Prostate gland (tissue), 2 donors: ENCODE data around the gene SLC25A29. TPM values are rescaled to one million over a fixed set of nuclear protein-coding genes. Genes with fewer than 3 reads are reported as not detected.

ENCODE experiments used
- DNase-seq: peaks from one replicate; pipeline ENCODE4 v3.0.0-alpha.2; 2019; ENCODE audit warnings: low spot score
- H3K27ac ChIP-seq, 2 donors: fragments of 200-600 bp; sonication (generic); 2 replicates each; pipeline ENCODE4 v1.5.1; 2017 to 2019
- H3K27me3 ChIP-seq: fragments of 200-600 bp; sonication (generic); replicated peaks from 2 replicates; pipeline ENCODE4 v1.5.1; 2019; ENCODE audit not compliant: insufficient read depth
- H3K36me3 ChIP-seq, 2 donors: fragments of 200-600 bp; sonication (generic); 1 replicate in 1 of 2; 2 replicates in 1 of 2; pipeline versions ENCODE4 v1.5.1 to v1.8.1; 2017 to 2019
- H3K4me1 ChIP-seq: fragments of 200-600 bp; sonication (generic); replicated peaks from 2 replicates; pipeline ENCODE4 v1.5.1; 2019
- H3K4me3 ChIP-seq, 2 donors: fragments of 200-600 bp; sonication (generic); 2 replicates each; pipeline ENCODE4 v1.5.1; 2017 to 2019
- H3K9me3 ChIP-seq: fragments of 200-600 bp; sonication (generic); 2 replicates; pipeline ENCODE4 v1.5.1; 2017
- CTCF ChIP-seq, 4 experiments: fragments of 200-600 bp in 2 of 4; fragments of 450-650 bp in 2 of 4; sonication (generic) in 2 of 4; IDR thresholded peaks; 1 replicate in 3 of 4; 2 replicates in 1 of 4; pipeline ENCODE4 v1.5.1; 2016 to 2019; ENCODE audit warnings: antibody characterized with exemption in 4 of 4, mild to moderate bottlenecking in 2 of 4, moderate library complexity in 2 of 4
- POLR2A ChIP-seq: fragments of 450-650 bp; IDR thresholded peaks from one replicate; pipeline ENCODE4 v1.6.1; 2016; ENCODE audit warnings: antibody characterized with exemption, mild to moderate bottlenecking
- POLR2AphosphoS5 ChIP-seq: sonication (generic); formaldehyde crosslinking; IDR thresholded peaks from one replicate; pipeline ENCODE4 v1.6.1; 2017; ENCODE audit warnings: antibody characterized with exemption
- WGBS: methylation state at CpG from one replicate; pipeline ENCODE4 v1.1.5; 2018; 5-methylcytosine and 5-hydroxymethylcytosine counted together
- intact Hi-C: fragments of 100-400 bp; cut with DNase I; formaldehyde crosslinking; loops from one replicate; pipeline ENCODE4 v1.14.2; 2022
- total RNA-seq, 2 donors: library from RNA; depleted of rRNA; stranded (reverse); fragments of >200 nt; gene quantifications; one replicate each; pipeline ENCODE4 v1.1.0, GENCODE V29; 2016

The SLC25A29 gene
- total RNA-seq, 2 donors from 2014 or later: 147 to 169 TPM

- Histone ChIP-seq H3K27ac (peak overlapping the region; percentile 68 to 76), H3K9me3 (no peaks in the 10 kb centered on the region), H3K36me3 (peaks cover 0 to 4% of the 10 kb centered on the region in 2 donors), H3K4me3 (no peak overlapping the region), H3K4me1 (peaks cover 12% of the 10 kb centered on the region), H3K27me3 (no peaks in the 10 kb centered on the region)
- intact Hi-C loops: no loop called here
- DNase-seq: no peak
- TF ChIP-seq POLR2A (no peak), CTCF (IDR thresholded peaks at IDR 0.05) (no peak), POLR2AphosphoS5 (no peak)
- 74% methylated on average over 9 of the region's 9 CpGs for WGBS
Measured at GRCh38 chr14:100296106-100296651, 10.1 kb downstream of the SLC25A29 start.

GRCh38 chr14:100295376-100296105 is 10.7 kb downstream of the SLC25A29 start:
- peaks cover 0 to 4% of the 10 kb centered on the region in 2 donors for H3K36me3 ChIP-seq
- WGBS: 95% methylated on average over 16 of the region's 16 CpGs
- intact Hi-C loops: no loop called here
- no peak for TF ChIP-seq POLR2A
- TF ChIP-seq POLR2AphosphoS5: no peak
- no peak for TF ChIP-seq CTCF (IDR thresholded peaks at IDR 0.05)
- DNase-seq: no peak
- peaks cover 12% of the 10 kb centered on the region for H3K4me1 ChIP-seq
- H3K27me3 ChIP-seq: no peaks in the 10 kb centered on the region
- no peaks in the 10 kb centered on the region for H3K9me3 ChIP-seq
- H3K4me3 ChIP-seq: no peak overlapping the region
- no peak overlapping the region for H3K27ac ChIP-seq

- WGBS: 86% methylated on average over 2 of the region's 2 CpGs
- TF ChIP-seq CTCF (IDR thresholded peaks at IDR 0.05) (no peak), POLR2AphosphoS5 (no peak), POLR2A (no peak)
- H3K4me3 ChIP-seq: no peak overlapping the region
- H3K27ac ChIP-seq: no peak overlapping the region
- peaks cover 0 to 4% of the 10 kb centered on the region in 2 donors for H3K36me3 ChIP-seq
- DNase-seq: no peak
- H3K27me3 ChIP-seq: no peaks in the 10 kb centered on the region
- no peaks in the 10 kb centered on the region for H3K9me3 ChIP-seq
- peaks cover 12% of the 10 kb centered on the region for H3K4me1 ChIP-seq
- intact Hi-C loops: no loop called here
Measured at GRCh38 chr14:100294963-100295330, 11.3 kb downstream of the SLC25A29 start.

- Histone ChIP-seq H3K27me3 (no peaks in the 10 kb centered on the region), H3K27ac (no peak overlapping the region), H3K36me3 (peaks cover 0 to 4% of the 10 kb centered on the region in 2 donors), H3K4me3 (no peak overlapping the region), H3K9me3 (no peaks in the 10 kb centered on the region), H3K4me1 (peaks cover 12% of the 10 kb centered on the region)
- intact Hi-C loops: no loop called here
- WGBS: 76% methylated on average over 12 of the region's 12 CpGs
- no peak for DNase-seq
- TF ChIP-seq POLR2A: no peak
- no peak for TF ChIP-seq POLR2AphosphoS5
- no peak for TF ChIP-seq CTCF (IDR thresholded peaks at IDR 0.05)
Measured at GRCh38 chr14:100294213-100294962, 11.9 kb downstream of the SLC25A29 start.
